Esophagus muscularis mucosa (tissue), 3 donors: ENCODE measurements around the gene TBC1D5.

Experiments used
- POLR2A ChIP-seq: fragments of 450-650 bp; IDR thresholded peaks from one replicate; pipeline ENCODE4 v1.6.1; 2017; ENCODE audit warnings: antibody characterized with exemption, moderate library complexity, mild to moderate bottlenecking, low read depth
- TF ChIP-seq, protein P1 (sequence below), 3 experiments: fragments of 200-600 bp in 2 of 3; fragments of 450-650 bp in 1 of 3; sonication (generic) in 2 of 3; IDR thresholded peaks; one replicate each; pipeline ENCODE4 v1.5.1; 2017 to 2019; ENCODE audit warnings: antibody characterized with exemption in 3 of 3, mild to moderate bottlenecking in 2 of 3, moderate library complexity in 1 of 3

DNA sequence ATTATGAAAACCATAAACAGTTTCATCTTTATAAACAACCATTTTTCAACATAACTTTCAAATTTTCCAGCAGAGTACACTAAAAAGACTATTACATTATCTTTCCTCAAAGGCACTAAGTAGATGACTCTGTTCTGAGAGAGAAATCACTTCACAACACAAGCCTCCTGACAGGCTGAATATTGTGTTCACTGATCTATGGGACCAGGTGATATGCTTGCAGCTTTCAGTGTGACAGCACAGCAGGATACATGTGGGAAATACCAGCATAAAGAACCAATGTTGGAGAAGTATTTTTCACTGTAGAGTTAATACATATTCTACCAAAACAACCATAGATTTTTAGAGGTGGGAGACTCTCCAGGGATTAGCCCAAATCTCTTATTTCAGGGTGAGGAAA lies 507.1 kb downstream of the TBC1D5 start:
- TF ChIP-seq, protein P1, sequence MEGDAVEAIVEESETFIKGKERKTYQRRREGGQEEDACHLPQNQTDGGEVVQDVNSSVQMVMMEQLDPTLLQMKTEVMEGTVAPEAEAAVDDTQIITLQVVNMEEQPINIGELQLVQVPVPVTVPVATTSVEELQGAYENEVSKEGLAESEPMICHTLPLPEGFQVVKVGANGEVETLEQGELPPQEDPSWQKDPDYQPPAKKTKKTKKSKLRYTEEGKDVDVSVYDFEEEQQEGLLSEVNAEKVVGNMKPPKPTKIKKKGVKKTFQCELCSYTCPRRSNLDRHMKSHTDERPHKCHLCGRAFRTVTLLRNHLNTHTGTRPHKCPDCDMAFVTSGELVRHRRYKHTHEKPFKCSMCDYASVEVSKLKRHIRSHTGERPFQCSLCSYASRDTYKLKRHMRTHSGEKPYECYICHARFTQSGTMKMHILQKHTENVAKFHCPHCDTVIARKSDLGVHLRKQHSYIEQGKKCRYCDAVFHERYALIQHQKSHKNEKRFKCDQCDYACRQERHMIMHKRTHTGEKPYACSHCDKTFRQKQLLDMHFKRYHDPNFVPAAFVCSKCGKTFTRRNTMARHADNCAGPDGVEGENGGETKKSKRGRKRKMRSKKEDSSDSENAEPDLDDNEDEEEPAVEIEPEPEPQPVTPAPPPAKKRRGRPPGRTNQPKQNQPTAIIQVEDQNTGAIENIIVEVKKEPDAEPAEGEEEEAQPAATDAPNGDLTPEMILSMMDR (IDR thresholded peaks at IDR 0.05), result no peak
- TF ChIP-seq POLR2A, result no peak
